ENCODE measurements around the gene FAM110A. TPM values are rescaled to one million over a fixed set of nuclear protein-coding genes. Genes with fewer than 3 reads are reported as not detected.
A peak's percentile ranks its signal among the peaks of the same experiment; 100 is the strongest.
"Not testable (repeated sequence)": the region's sequence is repeated elsewhere in the genome, so short reads cannot be mapped to it uniquely, and the experiment has no call there.

The FAM110A gene
- total and polyA plus RNA-seq, 4 donors, result 8.6 to 17.9 (median 12.7) TPM

DNA sequence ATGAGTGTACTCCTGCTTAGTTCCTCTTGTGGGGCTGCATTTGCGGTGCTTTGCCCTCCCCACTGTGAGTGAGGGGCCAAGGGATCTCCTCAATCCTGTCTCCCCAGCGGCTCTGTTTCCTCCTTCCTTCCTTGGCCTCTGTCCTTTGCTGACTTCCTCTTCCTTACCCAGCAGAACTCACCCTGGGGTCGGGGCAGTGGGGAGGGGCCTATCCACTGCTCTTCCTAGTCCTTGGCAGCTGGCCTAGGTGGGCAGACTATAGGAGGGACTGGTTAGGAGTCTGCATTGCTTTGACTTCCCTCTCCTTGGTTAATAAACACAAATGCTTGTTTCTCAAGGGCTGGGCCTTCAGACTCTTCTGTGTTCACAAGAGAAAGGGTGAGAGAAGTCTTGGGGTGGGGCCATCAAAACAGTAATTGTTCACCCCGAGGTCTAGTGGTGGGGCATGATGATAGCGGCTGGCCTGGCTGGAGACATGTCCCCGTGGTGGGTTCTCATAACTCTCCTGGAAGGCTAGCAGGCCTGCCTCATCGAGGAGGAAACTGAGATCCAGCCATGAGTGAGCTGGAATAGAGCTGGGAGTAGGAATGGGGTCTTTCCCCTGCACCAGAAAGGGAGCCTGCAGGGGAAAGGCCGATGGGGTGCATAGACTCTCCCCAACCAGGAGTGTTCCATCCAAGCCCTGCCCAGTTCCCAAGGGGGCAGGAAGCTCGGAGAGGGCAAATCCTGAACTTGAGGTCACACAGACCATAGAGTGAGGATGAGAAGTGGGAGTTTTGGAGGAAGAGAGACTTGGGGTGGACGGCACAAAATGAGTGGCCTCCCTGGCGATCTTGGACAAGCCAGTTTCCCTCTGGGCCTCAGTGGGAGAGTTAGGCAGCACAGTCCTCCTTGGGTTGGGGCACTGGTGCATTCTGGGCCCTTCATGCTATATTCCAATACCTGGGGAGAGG is 12.7 kb downstream of the FAM110A start:
- no peak overlapping the region for H3K9ac ChIP-seq (ENCODE audit: insufficient read depth in 1 of 2, low read length in 2 of 2)
- H3K36me3 ChIP-seq (ENCODE audit: control insufficient read depth in 4 of 4, insufficient read depth in 4 of 4, low read length in 4 of 4), result peaks cover 0 to 13% (median 2%) of the 10 kb centered on the region in 4 donors
- H3K27ac ChIP-seq (ENCODE audit: low read depth in 1 of 2, low read length in 1 of 2), result peak overlapping the region in 1 of 2 donors; percentile 20
- no peak overlapping the region for H3K4me3 ChIP-seq
- DNase-seq (no peak), ATAC-seq (ENCODE audit: insufficient read depth, low FRiP score) (no peak)
- no peaks in the 10 kb centered on the region for H3K9me3 ChIP-seq (ENCODE audit: control insufficient read depth in 4 of 4, insufficient read depth in 3 of 4, low read length in 3 of 4)
- TF ChIP-seq, protein P1, sequence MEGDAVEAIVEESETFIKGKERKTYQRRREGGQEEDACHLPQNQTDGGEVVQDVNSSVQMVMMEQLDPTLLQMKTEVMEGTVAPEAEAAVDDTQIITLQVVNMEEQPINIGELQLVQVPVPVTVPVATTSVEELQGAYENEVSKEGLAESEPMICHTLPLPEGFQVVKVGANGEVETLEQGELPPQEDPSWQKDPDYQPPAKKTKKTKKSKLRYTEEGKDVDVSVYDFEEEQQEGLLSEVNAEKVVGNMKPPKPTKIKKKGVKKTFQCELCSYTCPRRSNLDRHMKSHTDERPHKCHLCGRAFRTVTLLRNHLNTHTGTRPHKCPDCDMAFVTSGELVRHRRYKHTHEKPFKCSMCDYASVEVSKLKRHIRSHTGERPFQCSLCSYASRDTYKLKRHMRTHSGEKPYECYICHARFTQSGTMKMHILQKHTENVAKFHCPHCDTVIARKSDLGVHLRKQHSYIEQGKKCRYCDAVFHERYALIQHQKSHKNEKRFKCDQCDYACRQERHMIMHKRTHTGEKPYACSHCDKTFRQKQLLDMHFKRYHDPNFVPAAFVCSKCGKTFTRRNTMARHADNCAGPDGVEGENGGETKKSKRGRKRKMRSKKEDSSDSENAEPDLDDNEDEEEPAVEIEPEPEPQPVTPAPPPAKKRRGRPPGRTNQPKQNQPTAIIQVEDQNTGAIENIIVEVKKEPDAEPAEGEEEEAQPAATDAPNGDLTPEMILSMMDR (IDR thresholded peaks at IDR 0.05; ENCODE audit: control extremely low read depth, extremely low read depth), result no peak
- H3K27me3 ChIP-seq (ENCODE audit: control insufficient read depth in 3 of 3, insufficient read depth in 3 of 3, low read length in 2 of 3), result peaks cover 0 to 12% (median 0%) of the 10 kb centered on the region in 3 donors
- peaks cover 0 to 29% (median 3%) of the 10 kb centered on the region in 5 donors for H3K4me1 ChIP-seq (ENCODE audit: control insufficient read depth in 5 of 5, insufficient read depth in 5 of 5, low read length in 5 of 5)
- WGBS, 2 donors, result 42 to 50% methylated on average over 11 of the region's 11 CpGs

DNA sequence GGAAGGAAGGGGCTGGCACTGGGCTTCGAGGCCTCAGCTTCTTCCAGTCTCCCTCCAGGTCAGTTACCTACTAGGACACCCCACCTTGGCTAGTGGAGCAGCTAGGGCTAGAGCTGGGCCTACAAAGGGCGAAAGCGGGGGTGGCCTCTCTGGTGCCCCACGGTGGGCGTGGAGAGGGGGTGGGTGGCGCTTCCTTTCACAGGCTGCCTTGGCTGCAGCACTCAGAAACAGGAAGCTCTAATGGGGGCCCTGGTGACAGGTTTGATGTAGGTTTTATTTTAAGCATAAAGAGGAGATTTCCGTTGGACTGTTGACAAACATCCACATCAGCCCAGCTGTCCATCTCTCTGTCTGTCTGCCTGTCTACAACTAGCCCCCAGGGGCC is 13.4 kb downstream of the FAM110A start:
- peak in 1 of 3 donors; percentile 32 for DNase-seq
- no peak for ATAC-seq (ENCODE audit: insufficient read depth, low FRiP score)
- Histone ChIP-seq H3K27ac (ENCODE audit: low read depth in 1 of 2, low read length in 1 of 2) (peak overlapping the region in 1 of 2 donors; percentile 13), H3K4me1 (ENCODE audit: control insufficient read depth in 5 of 5, insufficient read depth in 5 of 5, low read length in 5 of 5) (peaks cover 0 to 27% (median 3%) of the 10 kb centered on the region in 5 donors), H3K36me3 (ENCODE audit: control insufficient read depth in 4 of 4, insufficient read depth in 4 of 4, low read length in 4 of 4) (peaks cover 0 to 14% (median 2%) of the 10 kb centered on the region in 4 donors), H3K9ac (ENCODE audit: insufficient read depth in 1 of 2, low read length in 2 of 2) (no peak overlapping the region), H3K27me3 (ENCODE audit: control insufficient read depth in 3 of 3, insufficient read depth in 3 of 3, low read length in 2 of 3) (peaks cover 0 to 5% (median 0%) of the 10 kb centered on the region in 3 donors), H3K4me3 (no peak overlapping the region), H3K9me3 (ENCODE audit: control insufficient read depth in 4 of 4, insufficient read depth in 3 of 4, low read length in 3 of 4) (no peaks in the 10 kb centered on the region)
- WGBS, 2 donors, result 18 to 51% methylated on average over 7 of the region's 7 CpGs
- TF ChIP-seq, protein P1 (IDR thresholded peaks at IDR 0.05; ENCODE audit: control extremely low read depth, extremely low read depth), result no peak

DNA sequence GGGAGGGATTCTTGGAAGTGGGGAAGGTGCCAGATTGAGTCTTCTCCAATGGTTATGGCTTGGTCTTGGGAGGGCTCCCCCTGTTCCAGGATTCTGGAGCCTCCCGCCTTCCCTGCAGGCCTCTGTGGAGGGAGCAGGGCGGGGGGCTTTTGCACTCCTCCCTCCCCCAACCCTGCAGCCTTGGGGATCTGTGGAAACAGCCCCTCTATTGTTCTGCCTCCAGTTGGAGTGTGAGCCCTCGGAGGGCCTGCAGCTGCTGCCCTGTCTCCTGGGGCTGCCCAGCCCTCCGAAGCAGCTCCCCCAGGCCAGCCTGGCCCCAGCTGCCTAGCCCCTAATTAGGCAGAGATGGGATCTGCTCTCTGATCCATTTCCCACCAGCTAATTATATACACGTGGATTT is 14.7 kb downstream of the FAM110A start:
- peaks cover 0 to 14% (median 2%) of the 10 kb centered on the region in 4 donors for H3K36me3 ChIP-seq (ENCODE audit: control insufficient read depth in 4 of 4, insufficient read depth in 4 of 4, low read length in 4 of 4)
- DNase-seq (no peak), ATAC-seq (ENCODE audit: insufficient read depth, low FRiP score) (no peak)
- no peaks in the 10 kb centered on the region for H3K9me3 ChIP-seq (ENCODE audit: control insufficient read depth in 4 of 4, insufficient read depth in 3 of 4, low read length in 3 of 4)
- WGBS, 2 donors, result 92 to 96% methylated on average over 5 of the region's 5 CpGs
- peaks cover 0 to 28% (median 3%) of the 10 kb centered on the region in 5 donors for H3K4me1 ChIP-seq (ENCODE audit: control insufficient read depth in 5 of 5, insufficient read depth in 5 of 5, low read length in 5 of 5)
- H3K27ac ChIP-seq (ENCODE audit: low read depth in 1 of 2, low read length in 1 of 2), result no peak overlapping the region
- H3K4me3 ChIP-seq, result no peak overlapping the region
- no peak overlapping the region for H3K9ac ChIP-seq (ENCODE audit: insufficient read depth in 1 of 2, low read length in 2 of 2)
- peaks cover 0 to under 1% (median 0%) of the 10 kb centered on the region in 3 donors for H3K27me3 ChIP-seq (ENCODE audit: control insufficient read depth in 3 of 3, insufficient read depth in 3 of 3, low read length in 2 of 3)
- TF ChIP-seq, protein P1 (IDR thresholded peaks at IDR 0.05; ENCODE audit: control extremely low read depth, extremely low read depth), result no peak

DNA sequence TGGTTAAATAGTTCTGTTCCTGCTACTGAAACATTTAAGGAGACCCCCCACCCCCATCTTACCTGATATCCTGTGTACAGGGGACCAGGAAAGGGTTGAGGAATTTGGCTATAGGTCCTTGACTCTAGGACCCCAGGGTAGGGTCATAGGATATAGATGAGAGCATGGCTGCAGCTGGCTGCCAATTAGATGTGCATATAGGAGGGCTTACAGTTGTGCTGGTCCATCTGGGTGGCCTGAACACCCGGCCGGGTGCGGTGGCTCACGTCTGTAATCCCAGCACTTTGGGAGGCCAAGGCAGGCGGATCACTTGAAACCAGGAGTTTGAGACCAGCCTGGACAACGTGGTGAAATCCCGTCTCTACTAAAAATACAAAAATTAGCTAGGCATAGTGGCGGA is 15.2 kb downstream of the FAM110A start:
- Histone ChIP-seq H3K4me1 (ENCODE audit: control insufficient read depth in 5 of 5, insufficient read depth in 5 of 5, low read length in 5 of 5) (peaks cover 0 to 28% (median 3%) of the 10 kb centered on the region in 5 donors), H3K36me3 (ENCODE audit: control insufficient read depth in 4 of 4, insufficient read depth in 4 of 4, low read length in 4 of 4) (peaks cover 0 to 14% (median 2%) of the 10 kb centered on the region in 4 donors)
- not testable (repeated sequence) for ATAC-seq (ENCODE audit: insufficient read depth, low FRiP score); H3K4me3 ChIP-seq; H3K9me3 ChIP-seq (ENCODE audit: control insufficient read depth in 4 of 4, insufficient read depth in 3 of 4, low read length in 3 of 4); H3K27ac ChIP-seq (ENCODE audit: low read depth in 1 of 2, low read length in 1 of 2); H3K9ac ChIP-seq (ENCODE audit: insufficient read depth in 1 of 2, low read length in 2 of 2); DNase-seq; H3K27me3 ChIP-seq (ENCODE audit: control insufficient read depth in 3 of 3, insufficient read depth in 3 of 3, low read length in 2 of 3)
- 93 to 97% methylated on average over 8 of the region's 8 CpGs for WGBS, 2 donors

Data from lung (tissue), 12 donors.